Astrocyte (in vitro differentiated cells and primary cell): Measurements from ENCODE around the gene SOX5. TPM values are rescaled to one million over a fixed set of nuclear protein-coding genes. Genes with fewer than 3 reads are reported as not detected.

Experiments used
- DNase-seq: peaks from one replicate; pipeline ENCODE4 v3.0.0-alpha.2; 2010; ENCODE audit warnings: low read depth
- FAIRE-seq: peaks from 2 replicates; lab custom pipeline; 2011; peaks lifted over from hg19 to GRCh38; lab: Jason Lieb, UNC
- H2AFZ ChIP-seq: 2 replicates; pipeline ENCODE4 v1.6.0; 2012; ENCODE audit warnings: low read depth, low read length, inconsistent platforms
- H3K27ac ChIP-seq: 2 replicates; pipeline ENCODE4 v1.5.1; 2011; ENCODE audit warnings: low read depth, low read length, inconsistent platforms
- H3K27me3 ChIP-seq: 2 replicates; pipeline ENCODE4 v1.6.0; 2011; ENCODE audit warnings: low read length, inconsistent platforms; ENCODE audit not compliant: insufficient read depth
- H3K36me3 ChIP-seq: 2 replicates; pipeline ENCODE4 v1.5.1; 2011; ENCODE audit warnings: low read length, inconsistent platforms; ENCODE audit not compliant: insufficient read depth
- H3K4me1 ChIP-seq: 2 replicates; pipeline ENCODE4 v1.5.1; 2011; ENCODE audit warnings: low read length, inconsistent platforms; ENCODE audit not compliant: insufficient read depth
- H3K4me2 ChIP-seq: 2 replicates; pipeline ENCODE4 v1.6.0; 2012; ENCODE audit warnings: low read length, inconsistent platforms
- H3K4me3 ChIP-seq: 2 replicates; pipeline ENCODE4 v1.5.1; 2011; ENCODE audit warnings: low read depth, mild to moderate bottlenecking, low read length, inconsistent platforms; ENCODE audit not compliant: insufficient read depth
- H3K79me2 ChIP-seq: 2 replicates; pipeline ENCODE4 v1.6.0; 2012; ENCODE audit warnings: mild to moderate bottlenecking, low read length, inconsistent platforms; ENCODE audit not compliant: insufficient read depth
- H3K9ac ChIP-seq: 2 replicates; pipeline ENCODE4 v1.6.0; 2012; ENCODE audit warnings: mild to moderate bottlenecking, low read length, inconsistent platforms
- H3K9me3 ChIP-seq: 2 replicates; pipeline ENCODE4 v1.5.1; 2012; ENCODE audit warnings: low read depth, mild to moderate bottlenecking, low read length, inconsistent platforms; ENCODE audit not compliant: insufficient read depth
- H4K20me1 ChIP-seq: 2 replicates; pipeline ENCODE4 v1.6.0; 2012; ENCODE audit warnings: low read length, inconsistent platforms; ENCODE audit not compliant: insufficient read depth
- H3K27ac Mint-ChIP-seq: one replicate; pipeline ENCODE4 v1.8.0; 2021; ENCODE audit warnings: mild to moderate bottlenecking, mixed read lengths; ENCODE audit not compliant: unreplicated experiment
- H3K27me3 Mint-ChIP-seq: one replicate; pipeline ENCODE4 v1.8.0; 2021; ENCODE audit warnings: low read depth, mixed read lengths; ENCODE audit not compliant: unreplicated experiment
- H3K36me3 Mint-ChIP-seq: one replicate; pipeline ENCODE4 v1.8.0; 2021; ENCODE audit warnings: low read depth, mixed read lengths; ENCODE audit not compliant: unreplicated experiment
- H3K4me1 Mint-ChIP-seq: one replicate; pipeline ENCODE4 v1.8.0; 2021; ENCODE audit warnings: low read depth, mixed read lengths; ENCODE audit not compliant: unreplicated experiment
- H3K4me3 Mint-ChIP-seq: one replicate; pipeline ENCODE4 v1.8.0; 2021; ENCODE audit warnings: mild to moderate bottlenecking, moderate library complexity, mixed read lengths; ENCODE audit not compliant: unreplicated experiment
- H3K9me3 Mint-ChIP-seq: one replicate; pipeline ENCODE4 v1.8.0; 2021; ENCODE audit warnings: mild to moderate bottlenecking, mixed read lengths; ENCODE audit not compliant: unreplicated experiment
- CTCF ChIP-seq: IDR thresholded peaks from 2 replicates; pipeline ENCODE4 v1.5.1; 2011; ENCODE audit warnings: low read depth, mild to moderate bottlenecking, inconsistent platforms, low read length, moderate library complexity; ENCODE audit not compliant: insufficient read depth
- EZH2 ChIP-seq: IDR thresholded peaks from 2 replicates; pipeline ENCODE4 v1.6.1; 2012; ENCODE audit warnings: mild to moderate bottlenecking, low read length, inconsistent platforms; ENCODE audit not compliant: insufficient read depth
- total RNA-seq: library from RNA; stranded (reverse); gene quantifications from 2 replicates; pipeline ENCODE4 v1.2.1, GENCODE V29; 2021

Gene SOX5
- total RNA-seq, 1 donor from 2014 or later = 13.7 TPM

- H3K27ac ChIP-seq = no peak overlapping the region
- H3K4me3 ChIP-seq = no peak overlapping the region
- H3K4me1 Mint-ChIP-seq = no peaks in the 10 kb centered on the region
- no peaks in the 10 kb centered on the region for H3K4me1 ChIP-seq
- H2AFZ ChIP-seq = no peak overlapping the region
- FAIRE-seq (no peak), DNase-seq (no peak)
- peaks cover 2% of the 10 kb centered on the region for H3K36me3 Mint-ChIP-seq
- H3K9me3 Mint-ChIP-seq = no peaks in the 10 kb centered on the region
- H4K20me1 ChIP-seq = no peaks in the 10 kb centered on the region
- H3K4me3 Mint-ChIP-seq = no peak overlapping the region
- TF ChIP-seq CTCF = no peak
- no peak for TF ChIP-seq EZH2
- no peak overlapping the region for H3K27ac Mint-ChIP-seq
- H3K9ac ChIP-seq = no peak overlapping the region
- no peaks in the 10 kb centered on the region for H3K27me3 ChIP-seq
- H3K9me3 ChIP-seq = no peaks in the 10 kb centered on the region
- H3K79me2 ChIP-seq = no peaks in the 10 kb centered on the region
- H3K27me3 Mint-ChIP-seq = no peaks in the 10 kb centered on the region
- no peak overlapping the region for H3K4me2 ChIP-seq
- H3K36me3 ChIP-seq = no peaks in the 10 kb centered on the region
Measured at GRCh38 chr12:23555825-23556207, 393.7 kb downstream of the SOX5 start.

- no peaks in the 10 kb centered on the region for H3K36me3 ChIP-seq
- no peak overlapping the region for H3K9ac ChIP-seq
- Mint-ChIP-seq H3K4me3 (no peak overlapping the region), H3K27me3 (no peaks in the 10 kb centered on the region), H3K4me1 (no peaks in the 10 kb centered on the region), H3K36me3 (peaks cover 2% of the 10 kb centered on the region), H3K27ac (no peak overlapping the region), H3K9me3 (no peaks in the 10 kb centered on the region)
- FAIRE-seq = no peak
- no peaks in the 10 kb centered on the region for H4K20me1 ChIP-seq
- H3K4me1 ChIP-seq = no peaks in the 10 kb centered on the region
- H3K4me2 ChIP-seq = no peak overlapping the region
- no peak overlapping the region for H3K27ac ChIP-seq
- no peak overlapping the region for H2AFZ ChIP-seq
- H3K4me3 ChIP-seq = no peak overlapping the region
- no peak for TF ChIP-seq CTCF
- no peak for TF ChIP-seq EZH2
- H3K79me2 ChIP-seq = no peaks in the 10 kb centered on the region
- H3K27me3 ChIP-seq = no peaks in the 10 kb centered on the region
- no peak for DNase-seq
- no peaks in the 10 kb centered on the region for H3K9me3 ChIP-seq
Measured at GRCh38 chr12:23555180-23555824, 394.2 kb downstream of the SOX5 start.

GRCh38 chr12:23552417-23552816, 397.1 kb downstream of the SOX5 start:
- H3K4me3 ChIP-seq = no peak overlapping the region
- H3K4me1 ChIP-seq = no peaks in the 10 kb centered on the region
- Mint-ChIP-seq H3K9me3 (no peaks in the 10 kb centered on the region), H3K4me3 (no peak overlapping the region), H3K27me3 (no peaks in the 10 kb centered on the region), H3K27ac (no peak overlapping the region), H3K4me1 (no peaks in the 10 kb centered on the region), H3K36me3 (no peaks in the 10 kb centered on the region)
- H3K27ac ChIP-seq = no peak overlapping the region
- FAIRE-seq (no peak), DNase-seq (no peak)
- no peaks in the 10 kb centered on the region for H4K20me1 ChIP-seq
- H3K4me2 ChIP-seq = no peak overlapping the region
- TF ChIP-seq CTCF (no peak), EZH2 (no peak)
- H3K36me3 ChIP-seq = no peaks in the 10 kb centered on the region
- no peak overlapping the region for H2AFZ ChIP-seq
- H3K9ac ChIP-seq = no peak overlapping the region
- H3K27me3 ChIP-seq = no peaks in the 10 kb centered on the region
- no peaks in the 10 kb centered on the region for H3K9me3 ChIP-seq
- no peaks in the 10 kb centered on the region for H3K79me2 ChIP-seq
